ENCODE measurements around the gene AKR7A3.
"Not testable (repeated sequence)": the region's sequence is repeated elsewhere in the genome, so short reads cannot be mapped to it uniquely, and the experiment has no call there.

Gene AKR7A3

GRCh38 chr1:19287436-19288185, 959 bp downstream of the AKR7A3 start:
- DNase-seq: no peak

GRCh38 chr1:19285807-19286206, 2.8 kb downstream of the AKR7A3 start:
- not testable (repeated sequence) for DNase-seq

- DNase-seq: not testable (repeated sequence)
Measured at GRCh38 chr1:19285366-19285765, 3.2 kb downstream of the AKR7A3 start.

- no peak for DNase-seq
Measured at GRCh38 chr1:19284881-19285280, 3.7 kb downstream of the AKR7A3 start.

- DNase-seq: no peak
Measured at GRCh38 chr1:19283891-19284290, 4.7 kb downstream of the AKR7A3 start.

- no peak for DNase-seq
Measured at GRCh38 chr1:19274636-19275035, 13.9 kb downstream of the AKR7A3 start.

GRCh38 chr1:19273844-19274531, 14.6 kb downstream of the AKR7A3 start:
- not testable (repeated sequence) for DNase-seq

- no peak for DNase-seq
Measured at GRCh38 chr1:19273106-19273843, 15.3 kb downstream of the AKR7A3 start.

GRCh38 chr1:19272064-19272463, 16.5 kb downstream of the AKR7A3 start:
- no peak for DNase-seq

GRCh38 chr1:19270343-19270730, 18.2 kb downstream of the AKR7A3 start:
- DNase-seq: not testable (repeated sequence)

- not testable (repeated sequence) for DNase-seq
Measured at GRCh38 chr1:19269427-19270342, 18.9 kb downstream of the AKR7A3 start.

- no peak for DNase-seq
Measured at GRCh38 chr1:19268445-19268844, 20.1 kb downstream of the AKR7A3 start.

- DNase-seq: no peak
Measured at GRCh38 chr1:19262744-19263143, 25.8 kb downstream of the AKR7A3 start.

GRCh38 chr1:19262047-19262446, 26.5 kb downstream of the AKR7A3 start:
- DNase-seq: no peak

GRCh38 chr1:19260211-19261138, 28.1 kb downstream of the AKR7A3 start:
- DNase-seq: peak; percentile 52

- DNase-seq: no peak
Measured at GRCh38 chr1:19258353-19258752, 30.2 kb downstream of the AKR7A3 start.

- DNase-seq: no peak
Measured at GRCh38 chr1:19257178-19257914, 31.2 kb downstream of the AKR7A3 start.

- not testable (repeated sequence) for DNase-seq
Measured at GRCh38 chr1:19256301-19256700, 32.3 kb downstream of the AKR7A3 start.

- DNase-seq: no peak
Measured at GRCh38 chr1:19255288-19255687, 33.3 kb downstream of the AKR7A3 start.

- DNase-seq: no peak
Measured at GRCh38 chr1:19254416-19254815, 34.2 kb downstream of the AKR7A3 start.

Measured in T1000 (cell line).